Upper lobe of left lung (tissue), 4 donors: Measurements from ENCODE around the gene CLDN7.

ENCODE experiments used
- POLR2A ChIP-seq, 4 donors: fragments of 450-650 bp; IDR thresholded peaks; one replicate each; pipeline ENCODE4 v1.5.1; 2016 to 2017; ENCODE audit warnings: antibody characterized with exemption in 4 of 4, mild to moderate bottlenecking in 2 of 4
- POLR2AphosphoS5 ChIP-seq, 2 donors: sonication (generic); formaldehyde crosslinking; IDR thresholded peaks; one replicate each; pipeline ENCODE4 v1.5.1; 2017; ENCODE audit warnings: antibody characterized with exemption in 2 of 2
- TF ChIP-seq, protein P1 (sequence below), 6 experiments: fragments of 450-650 bp in 4 of 6; fragments of 200-600 bp in 2 of 6; sonication (generic) in 2 of 6; IDR thresholded peaks; one replicate each; pipeline ENCODE4 v1.5.1; 2016 to 2019; ENCODE audit warnings: antibody characterized with exemption in 6 of 6

DNA sequence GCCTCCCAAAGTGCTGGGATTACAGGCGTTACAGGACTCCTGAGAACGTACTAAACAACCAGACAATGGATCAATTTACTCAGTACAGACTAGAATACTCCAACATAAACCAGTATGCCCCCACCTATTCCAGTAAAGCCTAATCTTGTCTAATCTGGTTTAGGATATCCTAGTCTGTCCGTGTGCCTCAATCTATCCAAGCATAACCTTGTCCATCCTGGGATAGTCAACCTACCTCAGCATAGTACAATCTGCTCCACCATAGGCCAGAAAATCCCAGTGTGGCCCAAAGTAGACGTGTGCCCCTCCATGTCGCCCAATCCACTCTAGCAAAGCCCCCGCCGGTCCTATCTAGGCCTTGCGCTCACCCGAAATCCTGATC lies 28.6 kb downstream of the CLDN7 start:
- TF ChIP-seq, protein P1, sequence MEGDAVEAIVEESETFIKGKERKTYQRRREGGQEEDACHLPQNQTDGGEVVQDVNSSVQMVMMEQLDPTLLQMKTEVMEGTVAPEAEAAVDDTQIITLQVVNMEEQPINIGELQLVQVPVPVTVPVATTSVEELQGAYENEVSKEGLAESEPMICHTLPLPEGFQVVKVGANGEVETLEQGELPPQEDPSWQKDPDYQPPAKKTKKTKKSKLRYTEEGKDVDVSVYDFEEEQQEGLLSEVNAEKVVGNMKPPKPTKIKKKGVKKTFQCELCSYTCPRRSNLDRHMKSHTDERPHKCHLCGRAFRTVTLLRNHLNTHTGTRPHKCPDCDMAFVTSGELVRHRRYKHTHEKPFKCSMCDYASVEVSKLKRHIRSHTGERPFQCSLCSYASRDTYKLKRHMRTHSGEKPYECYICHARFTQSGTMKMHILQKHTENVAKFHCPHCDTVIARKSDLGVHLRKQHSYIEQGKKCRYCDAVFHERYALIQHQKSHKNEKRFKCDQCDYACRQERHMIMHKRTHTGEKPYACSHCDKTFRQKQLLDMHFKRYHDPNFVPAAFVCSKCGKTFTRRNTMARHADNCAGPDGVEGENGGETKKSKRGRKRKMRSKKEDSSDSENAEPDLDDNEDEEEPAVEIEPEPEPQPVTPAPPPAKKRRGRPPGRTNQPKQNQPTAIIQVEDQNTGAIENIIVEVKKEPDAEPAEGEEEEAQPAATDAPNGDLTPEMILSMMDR (IDR thresholded peaks at IDR 0.05), result no peak
- TF ChIP-seq POLR2AphosphoS5 (IDR thresholded peaks at IDR 0.05) (no peak), POLR2A (IDR thresholded peaks at IDR 0.05) (no peak)
